HepG2 (cell line): ENCODE measurements around the gene CEP78. TPM values are rescaled to one million over a fixed set of nuclear protein-coding genes. Genes with fewer than 3 reads are reported as not detected.
A peak's percentile ranks its signal among the peaks of the same experiment; 100 is the strongest.

Experiments used
- ERF ChIP-seq: IDR thresholded peaks from 2 replicates; pipeline ENCODE4 v1.6.1; 2018; ENCODE audit warnings: missing biosample characterization, missing genetic modification reagents
- ETV6 ChIP-seq: sonication (generic); formaldehyde crosslinking; conservative IDR thresholded peaks from 2 replicates; pipeline ENCODE4 v1.4.0; 2020; ENCODE audit warnings: missing genetic modification reagents
- FOXK1 ChIP-seq: sonication (generic); formaldehyde crosslinking; IDR thresholded peaks from 2 replicates; pipeline ENCODE4 v1.4.0; 2020; ENCODE audit warnings: low read depth, missing genetic modification reagents, borderline replicate concordance
- MEIS2 ChIP-seq: sonication (generic); formaldehyde crosslinking; IDR thresholded peaks from 2 replicates; pipeline ENCODE4 v1.9.0; 2021; ENCODE audit warnings: mild to moderate bottlenecking, missing genetic modification reagents
- MLLT10 ChIP-seq: sonication (generic); formaldehyde crosslinking; IDR thresholded peaks from 2 replicates; pipeline ENCODE4 v1.4.0; 2020; ENCODE audit warnings: missing genetic modification reagents
- NCOA5 ChIP-seq: sonication (generic); formaldehyde crosslinking; IDR thresholded peaks from 2 replicates; pipeline ENCODE4 v1.4.0; 2020; ENCODE audit warnings: missing genetic modification reagents
- PAWR ChIP-seq: sonication (generic); formaldehyde crosslinking; IDR thresholded peaks from 2 replicates; pipeline ENCODE4 v1.4.0; 2020; ENCODE audit warnings: missing genetic modification reagents, mild to moderate bottlenecking, borderline replicate concordance
- RFXANK ChIP-seq: IDR thresholded peaks from 2 replicates; pipeline ENCODE4 v1.6.1; 2016
- RFXAP ChIP-seq: sonication (generic); formaldehyde crosslinking; IDR thresholded peaks from 2 replicates; pipeline ENCODE4 v1.4.0; 2020; ENCODE audit warnings: missing genetic modification reagents, borderline replicate concordance
- SAFB2 ChIP-seq: sonication (generic); formaldehyde crosslinking; IDR thresholded peaks from 2 replicates; pipeline ENCODE4 v1.5.1; 2020; ENCODE audit warnings: missing genetic modification reagents, low read depth, mild to moderate bottlenecking, borderline replicate concordance
- SRF ChIP-seq: IDR thresholded peaks from 2 replicates; pipeline ENCODE4 v1.6.1; 2011; ENCODE audit warnings: mild to moderate bottlenecking, low read depth, low read length, moderate library complexity
- U2AF2 ChIP-seq: fragments of 200-400 bp; formaldehyde crosslinking; IDR thresholded peaks from 2 replicates; pipeline ENCODE4 v1.6.1; 2017; ENCODE audit warnings: low read depth, mild to moderate bottlenecking, low read length
- ZNF136 ChIP-seq: sonication (generic); formaldehyde crosslinking; IDR thresholded peaks from 2 replicates; pipeline ENCODE4 v1.8.1; 2022; ENCODE audit warnings: low read depth, mild to moderate bottlenecking, moderate library complexity, missing genetic modification reagents
- ZNF703 ChIP-seq: sonication (generic); formaldehyde crosslinking; IDR thresholded peaks from 2 replicates; pipeline ENCODE4 v1.5.1; 2020; ENCODE audit warnings: missing genetic modification reagents, mild to moderate bottlenecking, moderate library complexity, borderline replicate concordance
- ZNF883 ChIP-seq: sonication (generic); formaldehyde crosslinking; IDR thresholded peaks from 2 replicates; pipeline ENCODE4 v1.5.1; 2020; ENCODE audit warnings: mild to moderate bottlenecking, missing genetic modification reagents; ENCODE audit errors: not compliant biosample characterization
- polyA plus RNA-seq, 8 experiments: library from polyadenylated mRNA; depleted of rRNA in 3 of 8; stranded (reverse) in 7 of 8; unstranded in 1 of 8; fragments of >200 nt; fragmentation: Illumina TruSeq in 4 of 8; extraction: Trizol in 4 of 8; gene quantifications; 2 replicates each; pipeline versions ENCODE4 v1.2.1 to v1.2.3, GENCODE V29; 2011 to 2016; ENCODE audit warnings: low read depth in 4 of 8, missing spikeins in 1 of 8, mixed read lengths in 1 of 8; ENCODE audit not compliant: insufficient read depth in 1 of 8
- total RNA-seq, 5 experiments: library from RNA; depleted of rRNA; stranded (reverse); fragments of >200 nt; fragmentation: Illumina TruSeq; extraction: Trizol; gene quantifications; 2 replicates each; pipeline ENCODE4 v1.2.3, GENCODE V29; 2016; ENCODE audit warnings: low read depth in 1 of 5
- TF ChIP-seq, protein P1 (sequence below): sonication (generic); formaldehyde crosslinking; conservative IDR thresholded peaks from 2 replicates; pipeline ENCODE4 v1.8.0; 2022; ENCODE audit warnings: missing genetic modification reagents
- TF ChIP-seq, protein P2 (sequence below): sonication (generic); formaldehyde crosslinking; IDR thresholded peaks from 2 replicates; pipeline ENCODE4 v1.4.0; 2020; ENCODE audit warnings: missing genetic modification reagents
- TF ChIP-seq, protein P3 (sequence below): IDR thresholded peaks from 2 replicates; pipeline ENCODE4 v1.6.1; 2016; ENCODE audit warnings: missing compliant biosample characterization, missing genetic modification reagents, borderline replicate concordance
- TF ChIP-seq, protein P4 (sequence below): sonication (generic); formaldehyde crosslinking; IDR thresholded peaks from 2 replicates; pipeline ENCODE4 v1.4.0; 2020; ENCODE audit warnings: missing genetic modification reagents
- TF ChIP-seq, protein P5 (sequence below): sonication (generic); formaldehyde crosslinking; IDR thresholded peaks from 2 replicates; pipeline ENCODE4 v1.5.0; 2020; ENCODE audit warnings: mild to moderate bottlenecking, missing genetic modification reagents

CEP78 gene
- total and polyA plus RNA-seq, 2 of the 13 experiments (the other 11 are each of a cell fraction or from before 2014, with no cell fraction given): 5.1 to 30.8 TPM

DNA sequence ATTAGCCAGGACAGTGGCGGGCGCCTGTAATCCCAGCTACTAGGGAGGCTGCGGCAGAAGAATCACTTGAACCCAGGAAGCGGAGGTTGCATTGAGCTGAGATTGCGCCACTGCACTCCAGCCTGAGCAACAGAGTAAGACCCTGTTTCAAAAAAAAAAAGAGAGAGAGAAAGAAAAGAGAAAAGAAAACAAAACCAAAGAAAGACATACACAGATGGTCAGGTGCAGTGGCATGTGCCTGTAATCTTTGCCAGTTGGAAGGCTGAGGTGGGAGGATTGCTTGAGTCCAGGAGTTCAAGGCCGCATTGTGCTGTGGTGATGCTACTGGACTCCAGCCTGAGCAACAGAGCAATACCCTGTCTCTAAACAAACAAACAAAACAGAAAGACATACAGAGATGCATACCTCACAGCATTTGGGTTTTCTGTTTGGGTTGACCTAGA lies 51.1 kb downstream of the CEP78 start (continued):
- TF ChIP-seq, protein P1, sequence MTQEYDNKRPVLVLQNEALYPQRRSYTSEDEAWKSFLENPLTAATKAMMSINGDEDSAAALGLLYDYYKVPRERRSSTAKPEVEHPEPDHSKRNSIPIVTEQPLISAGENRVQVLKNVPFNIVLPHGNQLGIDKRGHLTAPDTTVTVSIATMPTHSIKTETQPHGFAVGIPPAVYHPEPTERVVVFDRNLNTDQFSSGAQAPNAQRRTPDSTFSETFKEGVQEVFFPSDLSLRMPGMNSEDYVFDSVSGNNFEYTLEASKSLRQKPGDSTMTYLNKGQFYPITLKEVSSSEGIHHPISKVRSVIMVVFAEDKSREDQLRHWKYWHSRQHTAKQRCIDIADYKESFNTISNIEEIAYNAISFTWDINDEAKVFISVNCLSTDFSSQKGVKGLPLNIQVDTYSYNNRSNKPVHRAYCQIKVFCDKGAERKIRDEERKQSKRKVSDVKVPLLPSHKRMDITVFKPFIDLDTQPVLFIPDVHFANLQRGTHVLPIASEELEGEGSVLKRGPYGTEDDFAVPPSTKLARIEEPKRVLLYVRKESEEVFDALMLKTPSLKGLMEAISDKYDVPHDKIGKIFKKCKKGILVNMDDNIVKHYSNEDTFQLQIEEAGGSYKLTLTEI: no peak
- peak; percentile 68; the same call in 1 of the 2 replicates for TF ChIP-seq RFXAP (CRISPR knock-in tag)
- TF ChIP-seq, protein P2, sequence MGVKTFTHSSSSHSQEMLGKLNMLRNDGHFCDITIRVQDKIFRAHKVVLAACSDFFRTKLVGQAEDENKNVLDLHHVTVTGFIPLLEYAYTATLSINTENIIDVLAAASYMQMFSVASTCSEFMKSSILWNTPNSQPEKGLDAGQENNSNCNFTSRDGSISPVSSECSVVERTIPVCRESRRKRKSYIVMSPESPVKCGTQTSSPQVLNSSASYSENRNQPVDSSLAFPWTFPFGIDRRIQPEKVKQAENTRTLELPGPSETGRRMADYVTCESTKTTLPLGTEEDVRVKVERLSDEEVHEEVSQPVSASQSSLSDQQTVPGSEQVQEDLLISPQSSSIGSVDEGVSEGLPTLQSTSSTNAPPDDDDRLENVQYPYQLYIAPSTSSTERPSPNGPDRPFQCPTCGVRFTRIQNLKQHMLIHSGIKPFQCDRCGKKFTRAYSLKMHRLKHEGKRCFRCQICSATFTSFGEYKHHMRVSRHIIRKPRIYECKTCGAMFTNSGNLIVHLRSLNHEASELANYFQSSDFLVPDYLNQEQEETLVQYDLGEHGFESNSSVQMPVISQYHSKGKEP (CRISPR knock-in tag): no peak
- TF ChIP-seq, protein P3, sequence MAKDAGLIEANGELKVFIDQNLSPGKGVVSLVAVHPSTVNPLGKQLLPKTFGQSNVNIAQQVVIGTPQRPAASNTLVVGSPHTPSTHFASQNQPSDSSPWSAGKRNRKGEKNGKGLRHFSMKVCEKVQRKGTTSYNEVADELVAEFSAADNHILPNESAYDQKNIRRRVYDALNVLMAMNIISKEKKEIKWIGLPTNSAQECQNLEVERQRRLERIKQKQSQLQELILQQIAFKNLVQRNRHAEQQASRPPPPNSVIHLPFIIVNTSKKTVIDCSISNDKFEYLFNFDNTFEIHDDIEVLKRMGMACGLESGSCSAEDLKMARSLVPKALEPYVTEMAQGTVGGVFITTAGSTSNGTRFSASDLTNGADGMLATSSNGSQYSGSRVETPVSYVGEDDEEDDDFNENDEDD (CRISPR knock-in tag): no peak
- TF ChIP-seq NCOA5 (CRISPR knock-in tag): no peak
- no peak for TF ChIP-seq ETV6 (CRISPR knock-in tag)
- peak; percentile 89; the same call in 1 of the 2 replicates for TF ChIP-seq FOXK1 (CRISPR knock-in tag)
- TF ChIP-seq RFXANK: no peak
- TF ChIP-seq SRF: no peak
- TF ChIP-seq, protein P4, sequence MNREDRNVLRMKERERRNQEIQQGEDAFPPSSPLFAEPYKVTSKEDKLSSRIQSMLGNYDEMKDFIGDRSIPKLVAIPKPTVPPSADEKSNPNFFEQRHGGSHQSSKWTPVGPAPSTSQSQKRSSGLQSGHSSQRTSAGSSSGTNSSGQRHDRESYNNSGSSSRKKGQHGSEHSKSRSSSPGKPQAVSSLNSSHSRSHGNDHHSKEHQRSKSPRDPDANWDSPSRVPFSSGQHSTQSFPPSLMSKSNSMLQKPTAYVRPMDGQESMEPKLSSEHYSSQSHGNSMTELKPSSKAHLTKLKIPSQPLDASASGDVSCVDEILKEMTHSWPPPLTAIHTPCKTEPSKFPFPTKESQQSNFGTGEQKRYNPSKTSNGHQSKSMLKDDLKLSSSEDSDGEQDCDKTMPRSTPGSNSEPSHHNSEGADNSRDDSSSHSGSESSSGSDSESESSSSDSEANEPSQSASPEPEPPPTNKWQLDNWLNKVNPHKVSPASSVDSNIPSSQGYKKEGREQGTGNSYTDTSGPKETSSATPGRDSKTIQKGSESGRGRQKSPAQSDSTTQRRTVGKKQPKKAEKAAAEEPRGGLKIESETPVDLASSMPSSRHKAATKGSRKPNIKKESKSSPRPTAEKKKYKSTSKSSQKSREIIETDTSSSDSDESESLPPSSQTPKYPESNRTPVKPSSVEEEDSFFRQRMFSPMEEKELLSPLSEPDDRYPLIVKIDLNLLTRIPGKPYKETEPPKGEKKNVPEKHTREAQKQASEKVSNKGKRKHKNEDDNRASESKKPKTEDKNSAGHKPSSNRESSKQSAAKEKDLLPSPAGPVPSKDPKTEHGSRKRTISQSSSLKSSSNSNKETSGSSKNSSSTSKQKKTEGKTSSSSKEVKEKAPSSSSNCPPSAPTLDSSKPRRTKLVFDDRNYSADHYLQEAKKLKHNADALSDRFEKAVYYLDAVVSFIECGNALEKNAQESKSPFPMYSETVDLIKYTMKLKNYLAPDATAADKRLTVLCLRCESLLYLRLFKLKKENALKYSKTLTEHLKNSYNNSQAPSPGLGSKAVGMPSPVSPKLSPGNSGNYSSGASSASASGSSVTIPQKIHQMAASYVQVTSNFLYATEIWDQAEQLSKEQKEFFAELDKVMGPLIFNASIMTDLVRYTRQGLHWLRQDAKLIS (CRISPR knock-in tag): no peak
- no peak for TF ChIP-seq PAWR
- no peak for TF ChIP-seq SAFB2 (CRISPR knock-in tag)
- TF ChIP-seq, protein P5, sequence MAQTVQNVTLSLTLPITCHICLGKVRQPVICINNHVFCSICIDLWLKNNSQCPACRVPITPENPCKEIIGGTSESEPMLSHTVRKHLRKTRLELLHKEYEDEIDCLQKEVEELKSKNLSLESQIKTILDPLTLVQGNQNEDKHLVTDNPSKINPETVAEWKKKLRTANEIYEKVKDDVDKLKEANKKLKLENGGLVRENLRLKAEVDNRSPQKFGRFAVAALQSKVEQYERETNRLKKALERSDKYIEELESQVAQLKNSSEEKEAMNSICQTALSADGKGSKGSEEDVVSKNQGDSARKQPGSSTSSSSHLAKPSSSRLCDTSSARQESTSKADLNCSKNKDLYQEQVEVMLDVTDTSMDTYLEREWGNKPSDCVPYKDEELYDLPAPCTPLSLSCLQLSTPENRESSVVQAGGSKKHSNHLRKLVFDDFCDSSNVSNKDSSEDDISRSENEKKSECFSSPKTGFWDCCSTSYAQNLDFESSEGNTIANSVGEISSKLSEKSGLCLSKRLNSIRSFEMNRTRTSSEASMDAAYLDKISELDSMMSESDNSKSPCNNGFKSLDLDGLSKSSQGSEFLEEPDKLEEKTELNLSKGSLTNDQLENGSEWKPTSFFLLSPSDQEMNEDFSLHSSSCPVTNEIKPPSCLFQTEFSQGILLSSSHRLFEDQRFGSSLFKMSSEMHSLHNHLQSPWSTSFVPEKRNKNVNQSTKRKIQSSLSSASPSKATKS (CRISPR knock-in tag): no peak
- no peak for TF ChIP-seq MLLT10 (CRISPR knock-in tag)
- no peak for TF ChIP-seq ZNF883 (CRISPR knock-in tag)
- TF ChIP-seq ERF (CRISPR knock-in tag): 0 out of 2 replicates have a peak, but pooled peaks have one; percentile 56
- TF ChIP-seq ZNF136 (CRISPR knock-in tag): no peak
- no peak for TF ChIP-seq U2AF2
- no peak for TF ChIP-seq MEIS2
- no peak for TF ChIP-seq ZNF703 (CRISPR knock-in tag)
